PC-3 (cell line): ENCODE results near the gene MARK2.

ENCODE experiments used
- CTCF ChIP-seq: fragments of 300-600 bp; sonication (generic); conservative IDR thresholded peaks from 2 replicates; pipeline ENCODE4 v1.5.1; 2017; ENCODE audit warnings: antibody characterized with exemption, low read depth, mild to moderate bottlenecking, low read length
- EZH2phosphoT487 ChIP-seq: fragments of 300-600 bp; sonication (generic); IDR thresholded peaks from 2 replicates; pipeline ENCODE4 v1.6.1; 2018; ENCODE audit warnings: mild to moderate bottlenecking, antibody characterized with exemption, low read length, borderline replicate concordance

GRCh38 chr11:63834535-63835157 is 4.3 kb upstream of the MARK2 start:
- TF ChIP-seq CTCF (no peak), EZH2phosphoT487 (no peak)
